ENCODE results near the gene C5orf52. TPM values are rescaled to one million over a fixed set of nuclear protein-coding genes. Genes with fewer than 3 reads are reported as not detected.

Gene C5orf52
- total RNA-seq, 1 experiment from 2014 or later, result not detected

DNA sequence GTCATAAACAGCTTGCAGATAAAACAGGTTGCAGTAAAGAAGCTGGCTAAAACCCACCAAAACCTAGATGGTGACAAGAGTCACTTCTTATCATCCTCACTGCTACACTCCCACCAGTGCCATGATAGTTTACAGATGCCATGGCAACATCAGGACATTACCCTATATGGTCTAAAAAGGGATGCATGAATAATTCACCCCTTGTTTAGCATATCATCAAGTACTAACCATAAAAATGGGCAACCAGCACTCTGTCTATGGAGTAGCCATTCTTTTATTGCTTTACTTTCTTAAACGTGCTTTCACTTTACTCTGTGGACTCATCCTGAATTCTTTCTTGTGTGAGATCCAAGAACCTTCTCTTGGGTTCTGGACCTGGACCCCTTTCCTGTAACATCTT lies 12.4 kb upstream of the C5orf52 start:
- H3K4me3 Mint-ChIP-seq, result no peak overlapping the region
- DNase-seq, result no peak
- H3K9me3 Mint-ChIP-seq, result peaks cover 22 to 47% of the 10 kb centered on the region in 2 experiments

More for the DNA sequence above, 12.4 kb upstream of the C5orf52 start:
- TF ChIP-seq, protein P1, sequence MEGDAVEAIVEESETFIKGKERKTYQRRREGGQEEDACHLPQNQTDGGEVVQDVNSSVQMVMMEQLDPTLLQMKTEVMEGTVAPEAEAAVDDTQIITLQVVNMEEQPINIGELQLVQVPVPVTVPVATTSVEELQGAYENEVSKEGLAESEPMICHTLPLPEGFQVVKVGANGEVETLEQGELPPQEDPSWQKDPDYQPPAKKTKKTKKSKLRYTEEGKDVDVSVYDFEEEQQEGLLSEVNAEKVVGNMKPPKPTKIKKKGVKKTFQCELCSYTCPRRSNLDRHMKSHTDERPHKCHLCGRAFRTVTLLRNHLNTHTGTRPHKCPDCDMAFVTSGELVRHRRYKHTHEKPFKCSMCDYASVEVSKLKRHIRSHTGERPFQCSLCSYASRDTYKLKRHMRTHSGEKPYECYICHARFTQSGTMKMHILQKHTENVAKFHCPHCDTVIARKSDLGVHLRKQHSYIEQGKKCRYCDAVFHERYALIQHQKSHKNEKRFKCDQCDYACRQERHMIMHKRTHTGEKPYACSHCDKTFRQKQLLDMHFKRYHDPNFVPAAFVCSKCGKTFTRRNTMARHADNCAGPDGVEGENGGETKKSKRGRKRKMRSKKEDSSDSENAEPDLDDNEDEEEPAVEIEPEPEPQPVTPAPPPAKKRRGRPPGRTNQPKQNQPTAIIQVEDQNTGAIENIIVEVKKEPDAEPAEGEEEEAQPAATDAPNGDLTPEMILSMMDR (conservative IDR thresholded peaks at IDR 0.05), result no peak
- Histone ChIP-seq H4K91ac (ENCODE audit: insufficient read length, low read depth, low read length) (no peak overlapping the region), H3K79me1 (ENCODE audit: insufficient read depth, low read depth, low read length, poor library complexity, severe bottlenecking) (no peaks in the 10 kb centered on the region), H4K8ac (replicated peaks; ENCODE audit: insufficient read length, low read depth, low read length) (no peak overlapping the region), H3K23me2 (ENCODE audit: insufficient read length, low read depth, low read length, poor library complexity, severe bottlenecking) (no peaks in the 10 kb centered on the region), H3K79me2 (ENCODE audit: insufficient read depth, low read length) (no peaks in the 10 kb centered on the region), H3K9ac (ENCODE audit: extremely low read depth, insufficient read length, low read length) (no peak overlapping the region), H3K27me3 (ENCODE audit: insufficient read depth, low read length) (no peaks in the 10 kb centered on the region), H3K4me2 (ENCODE audit: insufficient read depth, insufficient read length, low read length) (no peak overlapping the region), H3K27ac (ENCODE audit: insufficient read length, low read depth, low read length) (no peak overlapping the region), H3K14ac (ENCODE audit: insufficient read depth, low read length) (no peak overlapping the region), H2BK120ac (ENCODE audit: low read depth, low read length, poor library complexity, severe bottlenecking) (no peak overlapping the region), H3K23ac (ENCODE audit: insufficient read length, low read depth, low read length) (no peak overlapping the region), H2AFZ (ENCODE audit: low read length) (no peak overlapping the region), H3K18ac (ENCODE audit: insufficient read length, low read depth, low read length) (no peak overlapping the region), H3K56ac (ENCODE audit: insufficient read length, low read depth, low read length) (no peak overlapping the region), H2BK5ac (ENCODE audit: insufficient read length, low read length) (no peak overlapping the region), H2AK5ac (ENCODE audit: insufficient read length, low read length) (no peak overlapping the region), H4K20me1 (ENCODE audit: control insufficient read depth, insufficient read depth, insufficient read length) (no peaks in the 10 kb centered on the region), H3K4ac (ENCODE audit: low read depth, low read length) (no peak overlapping the region), H3K9me3 (ENCODE audit: control insufficient read depth, low read depth, low read length) (peaks cover 4% of the 10 kb centered on the region), H2BK20ac (ENCODE audit: low read depth, low read length, poor library complexity, severe bottlenecking) (no peak overlapping the region), H4K5ac (ENCODE audit: insufficient read length, low read depth, low read length) (no peak overlapping the region), H3K4me1 (ENCODE audit: insufficient read depth, low read length) (no peaks in the 10 kb centered on the region), H3T11ph (ENCODE audit: low read length) (no peak overlapping the region), H2BK15ac (ENCODE audit: low read depth, low read length) (no peak overlapping the region), H2BK12ac (ENCODE audit: insufficient read length, low read depth, low read length) (no peak overlapping the region)
- WGBS (ENCODE audit: extremely low coverage, insufficient read length, low lambda C conversion rate), result no CpG with 5 or more reads among the region's 1 CpG
- Mint-ChIP-seq H3K27ac (no peak overlapping the region), H3K36me3 (ENCODE audit: insufficient read depth in 1 of 3, low read depth in 3 of 3) (peaks cover 2 to 10% (median 9%) of the 10 kb centered on the region in 3 experiments), H3K27me3 (ENCODE audit: low read depth) (no peaks in the 10 kb centered on the region; the same call in 1 of the 2 replicates), H3K4me1 (no peaks in the 10 kb centered on the region)

All from H9 (cell line).